ENCODE results near the gene ZNF710.

Gene ZNF710

DNA sequence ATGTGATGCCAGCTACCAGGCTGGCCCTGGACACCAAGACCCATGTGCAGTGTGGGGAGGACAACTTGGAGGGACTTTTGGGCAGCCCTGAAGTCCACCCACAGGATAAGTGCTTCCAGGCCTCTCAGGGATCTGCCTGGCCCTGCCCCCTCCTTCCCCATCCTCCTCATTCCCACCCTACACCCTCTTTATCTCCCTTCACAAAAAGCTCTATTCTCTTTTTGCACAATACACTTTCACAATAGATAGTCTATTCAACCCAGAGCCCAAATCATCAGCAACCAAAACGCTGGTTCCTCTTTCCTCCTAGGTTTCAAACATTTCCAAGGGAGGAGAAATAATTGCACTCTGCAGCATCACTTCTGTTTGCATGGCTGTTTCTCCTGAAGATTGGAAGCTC is 7.8 kb upstream of the ZNF710 start:
- DNase-seq (ENCODE audit: low spot score) = no peak

DNA sequence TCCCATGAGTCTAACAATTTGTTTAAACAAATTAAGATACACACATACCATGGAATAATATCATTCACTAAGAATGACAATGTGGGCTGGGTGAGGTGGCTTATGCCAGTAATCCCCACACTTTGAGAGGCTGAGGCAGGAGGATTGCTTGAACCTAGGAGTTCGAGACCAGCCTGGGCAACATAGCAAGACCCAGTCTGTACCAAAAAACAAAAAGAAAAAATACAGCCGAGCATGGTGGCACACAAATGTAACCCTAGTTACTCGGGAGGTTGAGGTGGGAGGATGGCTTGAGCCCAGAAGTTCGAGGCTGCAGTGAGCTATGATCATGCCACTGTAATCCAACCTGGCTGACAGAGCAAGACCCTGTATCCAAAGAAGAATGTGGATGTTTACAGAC is 4.0 kb upstream of the ZNF710 start:
- DNase-seq (ENCODE audit: low spot score) = no peak

DNA sequence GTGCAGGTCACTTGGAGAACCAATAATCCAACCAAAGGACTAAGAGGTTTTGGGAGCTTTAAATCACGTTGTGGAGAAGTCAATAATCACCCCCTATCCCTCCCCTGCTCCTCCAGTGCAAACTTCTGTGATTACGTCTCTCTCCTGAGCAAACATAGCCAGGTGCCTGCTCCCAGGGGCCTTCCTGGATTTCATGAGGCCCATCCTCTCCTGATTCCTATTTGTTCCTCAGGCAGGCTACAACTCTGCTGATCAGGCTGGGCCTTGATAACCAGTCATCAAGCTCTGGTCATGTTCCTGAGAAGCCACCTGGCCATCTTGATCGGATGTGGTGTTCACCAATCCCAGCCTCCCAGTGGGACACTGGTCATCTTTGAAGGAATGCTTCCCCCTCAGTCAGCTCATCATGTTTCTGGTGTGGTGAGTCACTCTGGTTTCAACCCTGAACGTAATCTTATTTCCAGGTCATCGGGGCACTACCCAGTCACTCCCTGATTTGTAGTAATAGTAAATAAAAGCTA is 2.9 kb upstream of the ZNF710 start:
- DNase-seq (ENCODE audit: low spot score) = no peak

DNA sequence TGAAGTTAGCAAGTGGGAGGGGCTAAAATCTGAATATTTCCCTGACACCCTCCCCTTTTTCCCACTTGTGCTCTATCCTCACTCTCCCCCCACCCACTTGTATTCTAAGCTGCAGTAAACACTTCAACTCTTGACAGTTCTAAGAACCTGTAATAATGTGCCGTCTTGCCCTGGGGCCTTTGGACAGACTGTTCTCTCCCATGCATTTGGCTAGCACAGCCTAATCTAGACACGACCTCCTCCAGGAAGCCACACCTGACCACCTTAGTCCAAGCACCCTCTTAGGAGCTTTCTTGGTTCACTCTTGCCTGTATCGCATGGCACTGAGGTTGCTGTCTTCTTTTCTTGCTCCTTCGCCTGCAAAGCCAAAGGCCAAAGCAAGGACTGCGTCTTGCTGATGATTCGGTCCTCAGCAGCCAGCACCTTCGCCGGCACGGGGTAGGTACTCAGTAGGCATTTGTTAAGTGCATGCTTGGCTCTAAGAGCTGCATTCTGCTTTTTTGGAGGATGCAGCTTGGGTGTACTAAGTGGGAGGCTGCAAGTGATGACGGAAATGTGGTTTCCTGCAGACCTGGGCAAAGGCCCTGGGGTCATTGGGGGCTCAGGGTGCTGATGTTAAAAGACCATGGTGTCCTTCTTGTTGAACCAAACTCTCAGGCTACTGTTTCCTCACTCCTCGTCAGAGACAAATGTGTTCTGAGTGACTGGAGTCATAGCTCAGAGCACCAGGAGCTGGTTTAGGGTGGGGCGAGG is 2.0 kb upstream of the ZNF710 start:
- DNase-seq (ENCODE audit: low spot score) = no peak

DNA sequence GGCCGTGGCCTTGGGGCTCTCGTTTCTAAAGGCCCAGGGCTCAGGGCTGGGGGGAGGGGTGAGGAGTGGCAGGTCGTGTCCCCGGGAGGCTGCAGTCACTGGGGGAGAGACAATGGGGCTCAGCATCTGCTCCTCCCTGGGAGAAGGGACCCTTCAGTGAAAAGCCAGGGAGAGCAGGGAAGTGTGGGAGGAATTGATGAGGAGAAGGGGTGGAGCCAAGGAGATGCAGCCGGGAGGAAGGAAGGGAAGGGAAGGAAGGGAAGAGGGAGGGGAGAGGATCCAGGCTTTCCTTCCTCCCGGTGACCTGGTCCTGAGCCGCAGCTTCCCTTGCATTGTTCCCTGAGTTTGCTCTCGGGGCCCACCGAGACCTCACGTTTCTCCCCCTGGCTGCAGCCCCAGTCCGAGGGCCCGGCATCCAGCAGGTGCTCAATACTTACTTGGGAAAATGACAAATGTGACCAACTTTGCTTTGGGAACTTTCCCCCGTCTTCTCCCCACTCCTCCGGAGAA is 1.4 kb upstream of the ZNF710 start:
- no peak for DNase-seq (ENCODE audit: low spot score)

DNA sequence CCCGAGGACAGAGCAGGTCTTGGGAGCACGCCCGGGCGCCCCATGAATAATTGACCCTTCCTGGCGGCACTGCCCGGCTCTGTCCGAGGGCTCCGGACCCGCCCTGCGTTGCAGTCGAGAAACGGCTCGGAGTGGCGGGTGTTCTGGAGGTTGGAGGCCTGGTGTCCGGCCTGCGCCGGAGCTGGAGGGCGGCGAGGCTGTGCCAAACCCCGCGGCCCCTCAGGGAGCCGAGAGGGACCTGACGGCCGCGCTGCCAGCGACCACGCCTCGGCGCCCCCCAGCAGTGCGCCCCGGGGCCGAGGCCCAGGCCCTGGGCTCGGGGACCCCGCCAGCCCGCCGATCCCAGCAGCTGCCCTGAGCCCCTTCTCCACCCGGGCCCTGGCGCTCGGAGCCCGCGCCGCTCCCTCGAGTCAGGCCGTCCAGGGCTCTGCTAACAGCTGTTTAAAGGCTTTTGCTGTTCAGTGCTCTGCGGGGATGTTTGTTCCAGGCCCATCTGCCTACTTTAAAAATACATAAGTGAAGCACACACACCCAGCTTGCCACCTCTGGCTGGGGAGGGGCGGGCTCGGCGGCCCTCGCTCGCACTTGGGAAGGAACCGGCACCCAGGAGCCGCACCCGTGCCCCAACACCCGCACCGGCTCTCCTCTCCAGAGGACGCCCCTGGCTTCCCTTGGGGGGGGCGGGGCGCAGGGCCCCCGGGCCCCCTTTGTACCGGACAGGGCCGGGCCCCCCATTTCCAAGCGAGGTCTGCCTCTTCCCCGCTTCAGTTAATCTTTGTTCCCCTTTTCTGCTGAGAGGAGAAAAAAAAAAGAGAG is 730 bp upstream of the ZNF710 start:
- DNase-seq (ENCODE audit: low spot score) = peak; percentile 62

DNA sequence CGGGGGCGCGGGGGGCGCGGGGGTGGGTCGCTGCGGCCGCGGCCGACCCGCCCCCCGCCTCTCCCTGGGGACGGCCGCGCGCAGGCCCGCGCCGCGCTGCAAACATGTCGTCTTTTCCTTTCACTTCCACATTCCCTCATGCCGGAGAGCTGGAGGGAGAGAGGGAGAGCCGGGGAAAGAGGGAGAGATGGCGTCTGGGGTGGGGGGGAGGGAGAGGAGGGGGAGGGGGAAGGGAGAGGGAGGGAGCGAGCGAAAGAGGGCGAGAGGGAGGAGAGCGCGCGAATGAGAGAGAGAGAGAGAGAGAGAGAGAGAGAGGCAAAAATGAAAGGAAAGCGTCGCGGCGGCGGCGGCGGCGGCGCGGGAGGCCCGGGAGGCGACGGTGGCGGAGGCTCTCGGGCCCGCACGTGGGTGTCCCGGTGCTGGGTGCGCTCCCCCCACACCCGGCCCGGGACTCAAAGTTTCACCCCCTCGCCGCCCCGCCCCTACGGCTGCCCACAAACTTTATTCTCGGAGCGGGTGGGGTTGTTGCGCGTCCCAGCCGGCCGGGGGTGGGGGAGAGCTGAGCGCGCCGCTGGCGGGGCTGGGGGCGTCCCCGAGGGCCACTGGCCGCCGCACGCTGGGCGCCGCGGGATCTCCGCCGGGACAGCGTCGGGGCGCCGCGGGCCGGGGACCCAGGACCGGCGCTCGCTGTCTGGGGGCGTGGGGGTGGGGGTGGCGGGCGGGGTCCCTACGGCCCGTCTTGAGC is 731 bp downstream of the ZNF710 start:
- DNase-seq (ENCODE audit: low spot score) = peak; percentile 80

DNA sequence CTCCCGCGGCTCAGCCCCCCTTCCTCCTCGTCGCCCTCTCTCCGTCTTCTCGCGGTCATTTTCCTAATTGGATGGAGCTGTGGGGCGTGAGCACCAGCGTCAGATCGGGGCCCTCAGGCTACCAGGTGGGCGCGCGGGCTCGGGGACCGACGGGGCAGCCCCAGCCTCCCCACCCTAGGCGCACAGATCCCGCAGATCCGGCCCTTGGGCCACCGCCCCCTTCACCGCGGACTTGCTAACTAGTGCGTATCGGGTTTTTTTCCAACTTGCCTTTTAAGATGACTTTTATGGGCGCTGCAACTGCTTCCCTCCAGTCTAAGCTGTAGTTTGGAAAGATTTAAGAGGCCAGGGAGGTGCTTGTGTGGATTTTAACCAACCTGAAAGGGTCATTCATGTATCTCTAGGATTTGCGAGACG is 1.3 kb downstream of the ZNF710 start:
- peak; percentile 57 for DNase-seq (ENCODE audit: low spot score)

DNA sequence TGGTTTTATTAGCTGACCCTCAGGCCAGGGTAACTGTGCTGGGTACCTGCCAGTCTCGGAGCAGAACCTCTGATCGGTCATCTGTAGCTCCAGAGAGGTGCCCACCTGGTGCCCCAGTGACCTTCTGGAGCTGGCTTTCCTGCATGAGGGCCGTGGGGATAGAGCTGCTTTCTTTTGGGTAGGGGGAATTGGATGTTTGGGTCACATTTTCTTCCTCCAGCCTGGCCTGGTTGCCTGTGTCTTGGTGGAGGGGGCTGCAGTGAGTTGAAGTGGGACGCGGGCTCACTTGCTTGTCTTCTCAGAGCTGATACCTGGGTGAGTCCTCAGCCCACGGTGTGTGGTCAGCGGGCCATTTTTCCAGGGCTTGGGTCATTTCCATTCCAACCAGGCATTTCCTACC is 2.6 kb downstream of the ZNF710 start:
- DNase-seq (ENCODE audit: low spot score) = no peak

DNA sequence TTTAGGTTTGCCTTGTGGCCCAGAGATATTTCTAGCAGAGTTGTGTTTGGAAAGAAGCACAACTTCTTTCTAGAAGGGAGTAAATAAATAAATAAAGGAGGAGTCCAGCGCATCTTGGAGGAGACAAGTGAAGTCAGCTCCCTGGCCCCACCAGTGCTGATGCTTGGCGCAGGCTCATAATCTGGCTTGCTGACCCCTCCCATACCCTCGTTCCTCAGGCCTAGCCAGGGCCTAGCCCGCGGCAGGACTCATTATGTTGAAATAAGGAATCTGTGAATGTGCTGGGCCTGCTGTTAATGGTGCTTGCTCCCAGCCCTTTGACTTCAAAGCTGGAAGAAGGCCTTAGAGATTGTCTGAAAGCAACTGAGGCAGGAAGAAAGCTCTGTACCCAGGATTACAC is 3.1 kb downstream of the ZNF710 start:
- no peak for DNase-seq (ENCODE audit: low spot score)

DNA sequence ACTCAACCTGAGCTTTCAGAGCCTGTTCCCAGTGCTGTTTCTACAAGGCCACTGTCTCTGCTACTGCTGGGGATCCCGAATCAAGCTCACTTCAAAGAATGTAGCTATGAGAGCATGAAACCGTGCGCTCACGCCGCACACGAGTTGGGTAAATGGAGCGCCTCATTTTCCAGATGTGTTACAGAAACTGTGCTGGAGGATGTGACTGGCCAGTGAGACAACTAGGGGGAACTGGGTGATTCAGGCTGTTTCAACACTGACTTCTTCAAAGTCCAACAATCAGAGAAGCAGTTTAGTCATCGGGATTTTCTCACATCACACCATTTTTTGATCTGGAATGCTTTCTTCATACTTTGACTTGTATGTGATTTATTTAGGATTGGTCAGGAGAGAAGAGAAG is 3.5 kb downstream of the ZNF710 start:
- DNase-seq (ENCODE audit: low spot score) = no peak

DNA sequence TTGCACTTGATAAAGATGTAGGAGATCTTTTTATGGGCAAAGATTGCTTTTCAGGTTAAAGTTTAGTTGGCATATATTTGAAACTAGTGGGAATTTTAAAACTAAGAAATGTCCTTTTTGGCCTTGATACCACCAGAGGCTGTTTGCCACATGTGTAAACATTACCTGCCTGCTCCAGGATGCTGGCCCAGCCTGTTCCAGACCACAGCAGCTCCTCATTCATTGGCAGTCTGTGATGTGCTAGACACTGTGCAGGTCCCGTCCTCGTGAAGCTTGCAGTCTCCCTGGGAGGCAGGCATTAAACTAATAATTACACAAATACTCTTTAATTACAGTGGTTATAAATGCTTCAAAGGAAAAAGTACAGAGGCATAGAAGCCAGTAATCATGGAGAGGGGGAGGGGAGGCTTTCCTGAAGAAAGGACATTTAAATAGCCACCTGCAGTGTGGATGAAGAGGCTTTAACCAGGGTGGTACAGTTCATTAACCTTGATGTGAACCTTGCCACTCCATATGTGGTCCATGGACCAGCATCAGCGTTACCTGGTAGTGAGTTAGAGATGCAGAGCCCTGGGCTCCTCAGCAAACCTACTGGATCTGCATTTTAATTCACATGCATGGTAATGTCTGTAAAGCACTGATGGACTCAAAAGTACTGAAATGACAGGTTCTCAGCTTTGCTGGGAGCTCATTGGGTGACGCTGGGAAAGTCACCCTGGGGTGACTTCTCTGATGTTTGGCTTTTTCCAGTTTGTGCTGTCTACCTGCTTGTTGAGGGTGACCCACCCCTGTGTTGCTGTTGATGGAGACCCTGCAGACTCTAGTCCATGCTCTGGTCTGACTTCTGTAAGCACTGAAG is 5.3 kb downstream of the ZNF710 start:
- no peak for DNase-seq (ENCODE audit: low spot score)

DNA sequence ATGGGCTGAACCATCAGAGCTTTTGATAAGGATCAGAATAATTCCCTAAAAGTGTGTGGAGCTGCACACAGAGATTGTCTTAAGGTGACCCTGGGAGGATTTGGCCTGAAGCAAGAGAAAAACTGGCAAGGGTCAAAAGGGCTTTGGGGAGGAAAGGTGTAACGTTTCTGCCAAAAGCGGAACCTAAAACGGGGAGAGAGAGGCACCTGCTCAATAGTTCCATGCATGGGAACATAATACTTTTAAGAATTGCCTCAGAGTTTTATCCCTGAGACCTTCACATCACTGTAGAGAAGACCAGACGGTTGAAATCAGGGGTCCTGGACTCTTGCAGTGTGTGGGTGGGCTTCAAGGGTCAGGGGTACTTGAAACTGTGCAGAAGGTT is 5.9 kb downstream of the ZNF710 start:
- DNase-seq (ENCODE audit: low spot score) = no peak

DNA sequence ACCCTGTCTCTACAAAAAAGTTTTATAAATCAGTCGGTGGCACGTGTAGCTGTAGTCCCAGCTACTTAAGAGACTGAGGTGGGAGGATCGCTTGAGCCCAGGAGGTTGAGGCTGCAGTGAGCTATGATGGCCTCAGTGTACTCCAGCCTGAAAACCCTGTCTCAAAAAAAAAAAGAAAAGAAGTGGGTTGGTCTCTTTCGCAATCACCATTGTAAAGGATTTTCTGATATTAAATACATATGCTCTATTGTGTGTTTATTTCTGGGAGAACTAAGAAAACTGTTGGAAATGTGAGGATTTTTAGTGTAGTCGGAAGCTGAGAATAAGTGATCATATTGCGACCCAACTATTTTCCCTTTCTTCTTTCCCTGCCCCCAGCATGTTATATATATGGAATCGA is 7.5 kb downstream of the ZNF710 start:
- DNase-seq (ENCODE audit: low spot score) = no peak

DNA sequence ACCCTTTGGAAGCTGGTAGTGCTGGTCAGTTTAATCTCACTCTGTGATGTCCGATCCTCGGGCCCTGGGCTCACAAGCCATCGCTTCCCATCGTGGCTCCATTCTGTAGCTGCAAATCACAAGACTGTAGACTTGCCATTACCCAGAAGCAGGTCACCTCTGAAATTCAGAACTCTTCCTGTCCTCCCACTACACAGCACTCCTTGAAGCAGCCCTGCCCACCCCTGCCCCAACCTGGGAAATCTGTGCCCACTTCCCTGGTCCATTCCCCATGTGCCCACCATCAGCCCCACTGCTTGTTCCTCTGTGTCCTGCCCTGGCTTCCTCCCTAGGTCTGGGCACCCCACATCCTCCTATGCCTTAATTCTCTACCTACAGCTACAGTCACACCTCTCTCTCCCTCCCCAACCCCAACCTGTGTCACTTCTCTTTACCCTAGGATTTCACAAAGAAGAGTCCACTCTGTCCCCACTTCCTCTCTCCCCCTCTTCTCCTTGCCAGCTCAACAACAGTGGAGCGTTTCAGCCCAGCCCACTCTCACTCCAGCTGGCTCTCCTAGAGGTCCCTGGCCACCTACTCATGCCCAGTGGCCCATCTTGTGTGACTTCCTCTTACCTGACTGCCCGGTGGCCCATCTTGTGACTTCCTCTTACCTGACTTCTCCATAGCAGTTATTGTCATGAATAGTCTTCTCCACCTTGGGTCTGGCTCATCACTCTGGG is 8.3 kb downstream of the ZNF710 start:
- DNase-seq (ENCODE audit: low spot score) = no peak

DNA sequence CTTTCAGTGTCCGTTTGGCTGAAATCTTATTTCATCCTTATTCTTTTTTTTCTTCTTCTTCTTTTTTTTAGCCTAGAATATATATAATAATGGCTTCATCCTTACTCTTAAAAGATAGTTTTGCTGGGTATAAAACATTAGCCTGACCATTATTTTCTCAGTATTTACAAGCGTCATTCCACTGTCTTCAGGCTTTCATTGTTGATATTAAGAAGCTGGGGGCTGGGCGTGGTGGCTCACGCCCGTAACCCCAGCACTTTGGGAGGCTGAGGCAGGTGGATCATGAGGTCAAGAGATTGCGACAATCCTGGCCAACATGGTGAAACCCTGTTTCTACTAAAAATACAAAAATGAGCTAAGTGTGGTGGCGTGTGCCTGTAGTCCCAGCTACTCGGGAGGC is 10.6 kb downstream of the ZNF710 start:
- no peak for DNase-seq (ENCODE audit: low spot score)

DNA sequence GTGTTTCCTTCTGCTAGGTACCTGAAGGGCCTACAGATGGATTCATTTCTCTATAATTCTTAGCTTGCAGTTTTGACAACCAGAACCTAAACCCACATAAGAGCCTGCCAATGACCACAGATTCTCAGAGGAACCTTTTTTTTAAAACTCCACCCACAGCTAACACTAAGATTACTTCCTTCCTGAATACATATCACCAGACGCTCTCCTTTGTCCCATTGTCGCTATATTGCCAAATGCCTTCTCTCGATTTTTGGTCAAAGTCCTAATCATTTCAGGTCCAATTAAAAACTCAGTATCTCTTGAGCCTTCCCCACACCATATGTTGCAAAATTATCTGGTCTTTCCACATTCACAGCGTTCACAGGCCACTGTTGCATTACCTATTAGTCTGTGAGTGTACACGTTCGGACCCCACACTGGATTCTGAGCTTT is 12.4 kb downstream of the ZNF710 start:
- no peak for DNase-seq (ENCODE audit: low spot score)

DNA sequence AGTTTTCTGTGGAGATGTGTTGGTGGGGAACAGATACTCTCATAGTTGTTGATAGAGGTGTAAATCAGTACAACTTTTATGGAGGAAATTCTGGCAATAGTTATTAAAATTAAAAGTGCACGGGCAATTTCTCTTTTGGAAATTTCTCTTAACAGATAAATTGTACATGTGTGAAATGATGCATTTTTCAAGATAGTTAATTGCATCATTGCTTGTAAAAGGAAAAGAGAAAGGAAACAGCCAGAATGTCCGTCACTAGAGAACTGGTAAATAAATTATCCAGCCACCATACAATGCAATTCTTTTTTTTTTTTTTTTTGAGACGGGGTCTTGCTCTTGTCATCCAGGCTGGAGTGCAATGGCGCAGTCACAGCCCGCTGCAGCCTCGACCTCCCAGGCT is 14.2 kb downstream of the ZNF710 start:
- DNase-seq (ENCODE audit: low spot score) = no peak

DNA sequence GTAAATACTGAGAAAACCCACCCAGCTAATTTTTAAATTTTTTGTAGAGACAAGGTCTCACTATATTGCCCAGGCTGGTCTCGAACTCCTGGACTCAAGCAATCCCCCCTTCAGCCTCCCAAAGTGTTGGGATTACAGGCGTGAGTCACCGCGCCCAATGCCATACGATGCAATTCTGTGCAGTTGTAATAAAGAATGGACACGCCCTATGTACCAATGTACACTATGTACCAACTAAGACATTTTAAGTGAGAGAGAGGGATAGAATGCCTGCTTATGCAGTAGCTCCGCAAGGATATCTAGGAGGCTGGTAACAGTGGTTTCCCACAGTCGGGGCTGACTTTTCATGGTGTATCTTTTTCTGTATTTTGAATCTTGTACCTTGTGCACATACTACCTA is 14.6 kb downstream of the ZNF710 start:
- no peak for DNase-seq (ENCODE audit: low spot score)

DNA sequence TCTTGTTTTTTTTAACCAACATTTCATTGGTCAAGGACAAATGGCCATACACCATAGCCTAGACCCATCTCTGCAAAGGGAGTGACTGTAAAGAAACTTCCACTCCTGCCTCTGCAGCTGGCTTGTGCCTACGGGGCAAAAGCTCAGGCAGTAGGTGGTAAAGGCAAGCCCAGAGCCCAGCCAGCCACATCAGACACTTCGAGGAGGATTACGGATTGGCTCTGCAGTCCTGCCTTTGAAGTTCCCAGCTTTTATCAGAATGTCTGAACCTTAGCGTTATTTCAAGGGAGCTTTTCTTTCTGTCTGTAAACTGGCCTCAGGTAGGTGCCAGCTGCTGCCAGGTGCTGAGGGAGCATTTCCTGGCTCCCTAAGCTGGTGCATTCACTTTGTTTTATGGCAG is 15.6 kb downstream of the ZNF710 start:
- no peak for DNase-seq (ENCODE audit: low spot score)
